Muscle of arm (tissue), 12 donors: ENCODE results near the gene OR2H2. TPM values are rescaled to one million over a fixed set of nuclear protein-coding genes. Genes with fewer than 3 reads are reported as not detected.

Source experiments
- DNase-seq: peaks from one replicate; pipeline ENCODE4 v3.0.0-alpha.2; 2013
- polyA plus RNA-seq, 12 donors: library from polyadenylated mRNA; unstranded; fragments of 120-200 nt; gene quantifications; one replicate each; pipeline ENCODE4 v1.2.1, GENCODE V29; 2013; ENCODE audit not compliant: insufficient read length in 12 of 12

OR2H2 gene
- polyA plus RNA-seq, 12 donors, result 0.08 to 0.53 (median 0.16) TPM; not detected in 4

DNA sequence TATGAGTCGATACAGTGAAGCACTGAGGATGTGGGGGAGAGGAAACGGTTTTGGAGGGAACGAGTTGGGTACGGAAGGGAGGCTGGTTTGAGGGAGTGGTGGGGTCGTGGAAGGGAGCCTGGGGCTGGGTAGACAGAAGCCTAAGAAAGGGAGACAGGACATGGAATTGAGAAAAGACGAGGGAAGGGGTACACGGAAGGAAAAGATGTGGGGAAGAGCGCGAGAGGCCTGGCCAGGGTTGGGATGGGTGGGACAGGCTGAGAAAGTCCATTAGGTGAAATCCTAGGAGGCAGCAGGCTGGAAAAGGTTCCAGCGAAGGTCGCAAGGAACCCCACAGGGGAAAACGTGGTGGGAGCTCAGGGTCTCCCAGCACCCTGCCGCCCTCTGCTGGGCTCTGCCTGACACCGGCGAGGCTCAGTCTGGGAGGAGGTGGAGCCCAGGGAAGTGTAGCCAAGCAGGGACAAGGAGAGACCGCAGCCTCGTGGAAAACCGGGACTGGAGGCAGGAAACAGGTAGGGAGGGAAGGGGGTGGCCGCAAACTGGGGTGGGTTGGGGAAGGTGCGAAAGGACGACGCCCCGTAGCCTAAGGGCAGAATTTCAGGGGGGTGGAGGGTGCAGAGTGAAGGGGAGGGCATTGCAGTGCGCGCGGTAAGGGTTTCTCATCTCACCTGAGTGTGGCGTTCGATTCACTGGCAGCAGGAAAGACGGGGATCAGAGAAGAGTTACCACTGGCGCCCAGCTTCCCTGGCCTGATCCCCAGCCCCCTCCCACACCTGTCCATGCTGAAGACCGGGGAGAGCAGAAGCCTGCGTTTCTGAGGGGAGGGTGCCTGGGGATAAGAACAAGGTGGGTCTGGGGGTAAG is 43.7 kb downstream of the OR2H2 start:
- DNase-seq, result peak; percentile 70

DNA sequence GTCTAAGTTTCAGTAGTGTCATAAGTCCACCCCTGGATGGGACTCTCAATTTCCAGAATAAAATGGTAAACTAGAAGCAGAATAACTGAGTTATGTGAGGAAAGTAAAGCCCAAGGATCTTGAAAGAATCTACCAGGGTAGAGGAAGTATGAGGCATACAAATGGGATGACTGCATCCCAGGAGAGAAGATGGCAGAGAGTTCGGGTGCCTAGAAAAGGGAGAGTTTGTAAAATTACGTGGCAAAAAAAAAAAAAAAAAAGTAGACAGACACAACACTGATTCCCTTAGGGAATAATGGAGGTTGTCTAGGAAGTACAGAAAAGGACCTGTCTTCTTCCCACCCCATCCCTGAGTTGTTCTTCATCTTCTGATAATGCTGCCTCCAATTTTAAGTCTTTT is 44.6 kb downstream of the OR2H2 start:
- DNase-seq, result no peak

DNA sequence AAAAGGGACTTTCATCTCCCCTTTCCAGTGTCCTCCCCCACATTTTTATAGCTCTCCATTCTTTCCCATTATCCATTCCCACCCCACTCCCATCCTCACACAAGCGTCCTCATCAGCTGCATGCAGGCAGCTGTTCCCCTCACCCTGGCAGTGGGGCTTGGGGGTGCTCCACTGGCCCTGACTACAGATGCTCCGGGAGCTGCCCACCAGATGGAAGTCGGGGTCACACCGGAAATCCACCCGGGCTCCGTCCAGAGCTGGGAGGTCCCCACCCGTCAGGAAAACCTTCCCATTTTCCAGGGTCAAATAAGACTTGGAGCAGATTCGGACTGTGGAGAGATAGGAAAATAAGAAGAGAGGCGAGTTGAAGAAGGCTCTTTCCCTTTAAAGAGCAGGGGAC is 45.4 kb downstream of the OR2H2 start:
- no peak for DNase-seq

DNA sequence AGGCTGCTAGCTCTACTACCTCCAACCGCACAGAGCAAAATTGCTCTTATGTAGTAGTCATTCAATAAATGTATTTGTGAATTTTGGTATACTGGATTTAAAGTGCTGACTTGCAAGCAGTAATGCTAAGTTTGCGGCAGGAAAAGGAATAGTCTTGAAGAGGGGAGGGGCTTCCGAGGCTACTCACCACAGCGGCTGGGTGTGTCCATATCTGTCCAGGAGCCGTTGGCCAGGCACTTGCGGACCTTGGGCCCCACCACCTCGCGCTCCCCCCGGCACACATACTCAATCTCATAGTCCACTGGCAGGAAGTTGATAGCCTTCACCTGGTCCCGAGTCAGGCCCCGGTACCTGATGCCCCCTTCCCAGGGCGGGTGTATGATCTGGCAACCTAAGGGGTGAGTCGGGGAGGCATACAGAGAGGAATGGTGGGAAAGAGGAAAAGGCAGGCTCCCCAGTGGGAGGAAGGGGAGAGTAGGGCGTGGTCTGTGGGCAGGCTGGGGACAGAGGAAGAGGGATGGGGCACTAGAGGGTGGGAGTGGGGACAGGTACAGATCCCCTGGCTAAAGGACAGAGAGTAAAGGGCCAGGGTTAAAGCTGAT is 46.4 kb downstream of the OR2H2 start:
- no peak for DNase-seq

DNA sequence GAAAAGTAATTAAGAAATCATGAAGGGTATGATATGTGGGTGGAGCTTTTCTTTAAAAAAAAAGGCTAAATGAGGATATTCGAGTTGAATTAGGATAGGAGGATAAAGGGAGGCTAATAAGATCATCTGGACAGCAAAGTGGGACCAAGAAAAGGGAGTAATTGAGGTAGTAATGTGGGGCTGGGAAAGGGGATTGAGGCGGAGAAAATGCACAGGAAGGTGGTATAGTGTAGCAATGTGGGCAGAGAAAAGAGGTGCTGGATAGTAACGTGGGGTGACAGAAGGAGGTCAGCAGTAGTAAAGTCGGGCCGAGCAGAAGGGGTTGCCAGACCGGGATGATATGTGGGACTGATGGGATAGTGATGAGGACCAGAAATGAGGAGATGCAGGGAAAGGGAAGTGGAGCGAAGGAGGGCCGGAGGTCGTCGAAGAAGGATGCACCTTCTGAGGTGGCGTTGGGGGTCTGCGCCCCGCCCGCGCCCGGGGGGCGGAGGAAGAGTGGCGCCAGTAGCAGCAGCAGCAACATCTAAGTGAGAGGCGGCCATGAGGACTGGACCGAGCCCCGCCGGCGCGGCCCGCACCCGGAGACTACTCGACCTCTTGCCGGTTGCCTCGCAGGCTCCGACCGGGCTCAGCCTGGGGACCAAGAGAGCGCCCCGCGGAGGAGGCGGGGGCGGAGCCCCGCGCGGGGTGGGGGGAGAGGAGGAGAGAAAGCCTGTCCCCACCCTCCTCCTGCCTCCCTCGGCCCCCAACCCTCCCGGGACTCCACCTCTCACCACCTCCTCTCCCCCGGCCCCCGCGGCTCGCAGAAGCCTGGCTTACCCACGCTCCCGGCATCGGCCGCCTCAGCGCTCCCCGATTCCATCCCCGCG is 47.2 kb downstream of the OR2H2 start:
- DNase-seq, result peak; percentile 46

DNA sequence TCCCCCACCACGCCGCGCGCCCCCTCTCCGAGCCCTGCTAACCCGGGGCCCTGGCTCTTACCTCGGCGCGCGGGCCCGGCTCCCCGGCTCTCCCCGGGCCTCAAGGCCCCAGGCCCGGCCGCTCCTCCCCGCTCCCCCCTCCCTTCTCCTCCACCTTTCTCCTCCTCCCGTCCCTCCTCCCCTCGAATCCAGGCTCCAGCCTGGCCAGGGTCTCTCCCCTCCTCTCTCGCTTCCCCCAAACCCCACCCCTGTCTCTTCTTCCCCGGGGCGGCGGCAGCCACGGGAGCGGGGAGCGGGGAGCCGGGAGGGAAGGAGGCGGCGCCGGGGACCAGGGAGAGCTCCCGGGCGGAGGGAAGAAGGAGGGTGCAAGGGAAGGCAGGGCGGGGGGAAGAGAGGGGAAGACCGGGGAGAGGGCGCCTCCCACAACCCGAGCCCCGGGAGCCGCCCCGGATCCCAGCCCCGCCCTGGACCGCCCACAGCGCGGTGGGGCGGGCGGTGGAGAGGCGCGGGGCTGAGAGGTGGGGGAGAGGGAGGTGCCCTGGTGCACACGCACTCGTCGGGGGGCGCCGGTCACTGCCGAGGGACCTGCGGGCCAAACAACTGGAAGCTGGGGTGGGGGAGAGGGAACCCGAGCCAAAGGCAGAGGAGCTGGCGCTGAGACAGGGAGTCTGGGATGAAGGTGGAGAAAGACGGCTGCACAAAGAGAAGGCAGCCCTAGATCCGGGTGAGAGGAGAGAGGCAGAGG is 48.0 kb downstream of the OR2H2 start, which contains the start of gene GABBR1:
TSS of gene GABBR1 (minus strand) at position 395 of the 745 bp plus-strand sequence. CDS start 798 bp downstream, outside the sequence.
- DNase-seq, result peak; percentile 91

DNA sequence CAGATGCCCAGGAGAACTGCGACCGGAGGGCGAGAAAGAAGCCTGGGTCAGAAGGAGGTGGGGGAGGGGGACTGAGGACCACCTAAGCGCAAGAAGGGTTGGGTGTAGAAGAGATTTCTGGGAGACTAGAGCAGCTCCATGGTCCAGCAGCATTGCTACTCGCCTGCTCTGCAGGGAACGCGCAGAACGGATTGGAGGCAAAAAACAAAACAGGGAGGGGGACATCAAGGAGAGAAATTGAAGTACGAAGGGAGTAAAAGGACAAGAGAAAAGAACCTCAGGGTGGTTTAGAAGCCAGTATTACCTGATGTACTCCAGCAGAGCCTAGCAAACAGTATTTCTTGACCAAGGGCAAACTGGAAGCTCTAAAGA is 48.6 kb downstream of the OR2H2 start:
- no peak for DNase-seq

DNA sequence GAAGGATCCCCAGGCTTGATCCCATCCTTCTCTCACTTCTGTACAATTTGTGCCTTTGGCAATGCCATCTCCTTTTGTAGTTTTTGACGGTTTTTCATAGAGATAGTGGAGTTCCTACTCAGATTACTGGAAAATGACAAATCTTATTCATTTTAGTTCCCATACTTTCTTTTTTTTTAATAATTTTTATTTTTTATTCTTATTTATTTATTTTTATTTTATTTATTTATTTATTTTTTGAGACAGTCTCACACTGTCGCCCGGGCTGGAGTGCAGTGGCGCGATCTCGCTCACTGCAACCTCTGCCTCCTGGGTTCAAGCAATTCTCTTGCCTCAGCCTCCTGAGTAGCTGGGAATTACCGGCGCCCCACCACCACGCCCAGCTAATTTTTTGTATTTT is 52.3 kb downstream of the OR2H2 start:
- no peak for DNase-seq

Other genes with a start within 250 kb of the OR2H2 start
- gene OR5V1, start 216.3 kb upstream of the OR2H2 start, polyA plus RNA-seq, result not detected
- gene OR12D3, start 209.8 kb upstream of the OR2H2 start, polyA plus RNA-seq, result not detected
- not detected for gene OR12D2, start 189.5 kb upstream of the OR2H2 start, polyA plus RNA-seq
- gene OR12D1, start 170.2 kb upstream of the OR2H2 start, polyA plus RNA-seq, result not detected
- not detected for gene OR10C1, start 145.8 kb upstream of the OR2H2 start, polyA plus RNA-seq
- gene OR11A1, start 128.1 kb upstream of the OR2H2 start, polyA plus RNA-seq, result not detected
- not detected for gene OR2H1, start 128.0 kb upstream of the OR2H2 start, polyA plus RNA-seq
- gene MAS1L, start 97.2 kb upstream of the OR2H2 start, polyA plus RNA-seq, result not detected
- 10 to 100 TPM in 1 of 12 donors, 1 to 10 TPM in 2, under 1 TPM in 2, not detected in 7; 0.14 to 13.8 (median 2.1) TPM for gene UBD, start 25.4 kb upstream of the OR2H2 start, polyA plus RNA-seq
- gene GABBR1, start 48.1 kb downstream of the OR2H2 start, polyA plus RNA-seq, result 10 to 100 TPM in 11 of 12 donors, not detected in 1; 25.4 to 85.6 (median 28.3) TPM
- under 1 TPM in 2 of 12 donors, not detected in 10; 0.27 to 0.34 TPM for gene MOG, start 72.0 kb downstream of the OR2H2 start, polyA plus RNA-seq
- gene ZFP57, start 96.0 kb downstream of the OR2H2 start, polyA plus RNA-seq, result 1 to 10 TPM in 1 of 12 donors, under 1 TPM in 2, not detected in 9; 0.14 to 3.9 (median 0.17) TPM
- 10 to 100 TPM in 2 of 12 donors, 1 to 10 TPM in 9, not detected in 1; 4.0 to 15.9 (median 6.8) TPM for gene HLA-F, start 138.3 kb downstream of the OR2H2 start, polyA plus RNA-seq
- gene HLA-G, start 242.7 kb downstream of the OR2H2 start, polyA plus RNA-seq, result 10 to 100 TPM in 1 of 12 donors, 1 to 10 TPM in 8, under 1 TPM in 1, not detected in 2; 0.63 to 10.2 (median 5.4) TPM